HepG2 (cell line): ENCODE data around the gene WNT16. TPM values are rescaled to one million over a fixed set of nuclear protein-coding genes. Genes with fewer than 3 reads are reported as not detected.

ENCODE experiments used
- ATAC-seq: fragments of 200-7000 bp; cut with Tn5 transposase; 3 replicates; pipeline ENCODE4 v1.9.1; 2020; ENCODE audit warnings: mild to moderate bottlenecking, moderate library complexity
- BruUV-seq: library from RNA; stranded (reverse); fragments of 400-500 nt; replicated peaks from 2 replicates; lab custom pipeline; 2021; lab: Mats Ljungman, UMichigan
- CTCF ChIA-PET: fragments of 300-600 bp; formaldehyde crosslinking; extraction: SDS; loops from one replicate; lab custom pipeline; 2021; ENCODE audit warnings: low total read pairs, inconsistent platforms, low intra/inter-chr PET ratio; lab: Yijun Ruan, JAX
- POLR2A ChIA-PET: fragments of 350-600 bp; sonication (Branson Sonifier 250); formaldehyde crosslinking; loops from one replicate; lab custom pipeline; 2020; ENCODE audit warnings: antibody characterized with exemption, inconsistent platforms; lab: Yijun Ruan, JAX
- DNase-seq: peaks from one replicate; pipeline ENCODE4 v3.0.0-alpha.2; 2015; ENCODE audit warnings: low spot score
- FAIRE-seq: peaks from 3 replicates; lab custom pipeline; 2011; peaks lifted over from hg19 to GRCh38; lab: Jason Lieb, UNC
- H2AFZ ChIP-seq: one replicate; pipeline ENCODE4 v1.6.1; 2011; ENCODE audit warnings: low read length, inconsistent platforms
- H3K27ac ChIP-seq: fragments of 300-600 bp; 3 replicates; pipeline ENCODE4 v1.8.0; 2011; ENCODE audit warnings: mixed run types, mild to moderate bottlenecking, mixed read lengths, low read length, inconsistent platforms; ENCODE audit not compliant: insufficient read depth; ENCODE audit errors: extremely low read length
- H3K27me3 ChIP-seq, 2 experiments: fragments of 200-600 bp in 1 of 2; 2 replicates in 1 of 2; 3 replicates in 1 of 2; pipeline versions ENCODE4 v1.6.0 to v1.8.0; 2011; ENCODE audit warnings: low read length in 2 of 2, mild to moderate bottlenecking in 2 of 2, moderate library complexity in 2 of 2, inconsistent platforms in 1 of 2; ENCODE audit not compliant: insufficient read depth in 2 of 2, control insufficient read depth in 1 of 2
- H3K36me3 ChIP-seq, 2 experiments: fragments of 200-600 bp in 1 of 2; replicated peaks in 1 of 2; 2 replicates in 1 of 2; 3 replicates in 1 of 2; pipeline versions ENCODE4 v1.5.1 to v1.8.0; 2011; ENCODE audit warnings: low read length in 2 of 2, inconsistent platforms in 1 of 2; ENCODE audit not compliant: insufficient read depth in 2 of 2, control insufficient read depth in 1 of 2
- H3K4me1 ChIP-seq: 2 replicates; pipeline ENCODE4 v1.5.1; 2012; ENCODE audit warnings: low read length, inconsistent platforms; ENCODE audit not compliant: insufficient read depth
- H3K4me2 ChIP-seq: 2 replicates; pipeline ENCODE4 v1.6.0; 2011; ENCODE audit warnings: low read depth, low read length, inconsistent platforms
- H3K4me3 ChIP-seq, 3 experiments: fragments of 200-600 bp in 1 of 3; sonication (generic), shearing (Covaris generic) in 1 of 3; replicated peaks in 1 of 3; 2 replicates each; pipeline ENCODE4 v1.5.1; 2011 to 2016; ENCODE audit warnings: low read length in 3 of 3, inconsistent platforms in 2 of 3, low read depth in 2 of 3, mild to moderate bottlenecking in 2 of 3, control low read depth in 1 of 3, mixed read lengths in 1 of 3; ENCODE audit not compliant: insufficient read depth in 1 of 3
- H3K79me2 ChIP-seq: one replicate; pipeline ENCODE4 v1.6.1; 2011; ENCODE audit warnings: low read length, inconsistent platforms; ENCODE audit not compliant: insufficient read depth
- H3K9ac ChIP-seq: 2 replicates; pipeline ENCODE4 v1.6.0; 2011; ENCODE audit warnings: mild to moderate bottlenecking, low read depth, low read length, inconsistent platforms; ENCODE audit not compliant: insufficient read depth
- H3K9me3 ChIP-seq: 2 replicates; pipeline ENCODE4 v1.5.1; 2012; ENCODE audit warnings: mild to moderate bottlenecking, low read length
- H4K20me1 ChIP-seq: 2 replicates; pipeline ENCODE4 v1.6.0; 2011; ENCODE audit warnings: inconsistent platforms, mild to moderate bottlenecking, low read length, moderate library complexity; ENCODE audit not compliant: insufficient read depth
- CBX2 ChIP-seq, 2 experiments: fragments of 200-600 bp in 1 of 2; sonication (generic); formaldehyde crosslinking in 1 of 2; IDR thresholded peaks; 2 replicates each; pipeline versions ENCODE4 v1.7.0 to v1.8.1; 2018 to 2022; ENCODE audit warnings: low read depth in 2 of 2, low read length in 1 of 2, mild to moderate bottlenecking in 1 of 2, missing genetic modification reagents in 1 of 2
- KMT2B ChIP-seq: IDR thresholded peaks from 2 replicates; pipeline ENCODE4 v1.6.1; 2016; ENCODE audit warnings: missing genetic modification reagents, missing compliant biosample characterization
- MAFG ChIP-seq: sonication (generic); formaldehyde crosslinking; IDR thresholded peaks from 2 replicates; pipeline ENCODE4 v1.5.1; 2020; ENCODE audit warnings: mild to moderate bottlenecking, missing genetic modification reagents
- MBD4 ChIP-seq: IDR thresholded peaks from 2 replicates; pipeline ENCODE4 v1.6.1; 2012; ENCODE audit warnings: low read length, inconsistent platforms, borderline replicate concordance
- ZNF20 ChIP-seq: sonication (generic); formaldehyde crosslinking; IDR thresholded peaks from 2 replicates; pipeline ENCODE4 v1.4.0; 2020; ENCODE audit warnings: mild to moderate bottlenecking, moderate library complexity, missing genetic modification reagents
- ZNF747 ChIP-seq: sonication (generic); formaldehyde crosslinking; IDR thresholded peaks from 2 replicates; pipeline ENCODE4 v1.8.1; 2023; ENCODE audit warnings: missing genetic modification reagents, mild to moderate bottlenecking, borderline replicate concordance
- in situ Hi-C: cut with HindIII; loops from 2 replicates; pipeline ENCODE4 v1.10.0; 2017; ENCODE audit warnings: low pct_unique_long_range_greater_than_20kb; ENCODE audit not compliant: extremely low pct_ligation_motif_present
- intact Hi-C: fragments of 100-400 bp; cut with micrococcal nuclease; formaldehyde crosslinking; loops from one replicate; pipeline ENCODE4 v1.10.0; 2022; ENCODE audit not compliant: unreplicated experiment
- polyA plus RNA-seq, 8 experiments: library from polyadenylated mRNA; depleted of rRNA in 3 of 8; stranded (reverse) in 7 of 8; unstranded in 1 of 8; fragments of >200 nt; fragmentation: Illumina TruSeq in 4 of 8; extraction: Trizol in 4 of 8; gene quantifications; 2 replicates each; pipeline versions ENCODE4 v1.2.1 to v1.2.3, GENCODE V29; 2011 to 2016; ENCODE audit warnings: low read depth in 4 of 8, missing spikeins in 1 of 8, mixed read lengths in 1 of 8; ENCODE audit not compliant: insufficient read depth in 1 of 8
- total RNA-seq, 5 experiments: library from RNA; depleted of rRNA; stranded (reverse); fragments of >200 nt; fragmentation: Illumina TruSeq; extraction: Trizol; gene quantifications; 2 replicates each; pipeline ENCODE4 v1.2.3, GENCODE V29; 2016; ENCODE audit warnings: low read depth in 1 of 5
- TF ChIP-seq, protein P1 (sequence below): sonication (generic); formaldehyde crosslinking; IDR thresholded peaks from 2 replicates; pipeline ENCODE4 v1.9.0; 2022; ENCODE audit warnings: low read depth, missing genetic modification reagents
- TF ChIP-seq, protein P2 (sequence below): sonication (generic); formaldehyde crosslinking; IDR thresholded peaks from 2 replicates; pipeline ENCODE4 v1.8.0; 2022; ENCODE audit warnings: mild to moderate bottlenecking, missing genetic modification reagents, moderate library complexity
- TF ChIP-seq, protein P3 (sequence below): IDR thresholded peaks from 2 replicates; pipeline ENCODE4 v1.6.1; 2012; ENCODE audit warnings: low read length, improper control_type of control experiment
- TF ChIP-seq, protein P4 (sequence below): IDR thresholded peaks from 2 replicates; pipeline ENCODE4 v1.6.1; 2016; ENCODE audit warnings: low read depth, missing genetic modification reagents, missing compliant biosample characterization
- TF ChIP-seq, protein P5 (sequence below): sonication (generic); formaldehyde crosslinking; IDR thresholded peaks from 2 replicates; pipeline ENCODE4 v1.8.1; 2023; ENCODE audit warnings: missing genetic modification reagents, inconsistent platforms, borderline replicate concordance

WNT16 gene
- total and polyA plus RNA-seq, 2 of the 13 experiments (the other 11 are each of a cell fraction or from before 2014, with no cell fraction given) = not detected

DNA sequence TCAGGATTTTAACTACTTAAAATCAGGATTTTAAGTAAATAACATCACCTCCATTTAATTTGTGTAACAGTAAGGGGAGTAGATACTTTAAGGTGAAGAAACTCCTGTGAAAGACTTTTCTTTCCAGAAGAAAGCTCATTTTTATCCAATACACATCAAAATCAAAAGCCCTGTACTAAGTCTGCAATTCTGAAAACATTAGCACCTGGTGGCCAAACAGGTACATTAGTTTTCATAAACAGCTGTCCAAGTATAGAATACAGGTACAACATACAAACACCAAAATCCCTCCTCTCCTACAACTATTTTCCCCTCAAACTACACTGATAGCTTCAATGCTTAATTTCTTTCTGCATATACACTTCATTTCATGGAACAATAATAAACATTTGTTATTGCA is 44.4 kb downstream of the WNT16 start:
- no peak for DNase-seq
- no peak for FAIRE-seq
- ATAC-seq = peak; percentile 39; the same call in 1 of the 3 replicates
- H3K4me2 ChIP-seq = no peak overlapping the region
- H3K27me3 ChIP-seq = no peaks in the 10 kb centered on the region
- in situ Hi-C loops (no loop called here), intact Hi-C loops (no loop called here)
- no peak overlapping the region for H3K4me3 ChIP-seq
- H3K27ac ChIP-seq = no peak overlapping the region
- H4K20me1 ChIP-seq = no peaks in the 10 kb centered on the region
- H2AFZ ChIP-seq = no peak overlapping the region
- ChIA-PET CTCF (no interaction called here), POLR2A (no interaction called here)
- BruUV-seq = no TSS peak
- no peaks in the 10 kb centered on the region for H3K4me1 ChIP-seq
- no peak overlapping the region for H3K9ac ChIP-seq
- H3K9me3 ChIP-seq = no peaks in the 10 kb centered on the region
- H3K79me2 ChIP-seq = no peaks in the 10 kb centered on the region
- peaks cover 3 to 29% of the 10 kb centered on the region in 2 experiments; a peak in 3 of 5 replicates for H3K36me3 ChIP-seq
- TF ChIP-seq, protein P1, sequence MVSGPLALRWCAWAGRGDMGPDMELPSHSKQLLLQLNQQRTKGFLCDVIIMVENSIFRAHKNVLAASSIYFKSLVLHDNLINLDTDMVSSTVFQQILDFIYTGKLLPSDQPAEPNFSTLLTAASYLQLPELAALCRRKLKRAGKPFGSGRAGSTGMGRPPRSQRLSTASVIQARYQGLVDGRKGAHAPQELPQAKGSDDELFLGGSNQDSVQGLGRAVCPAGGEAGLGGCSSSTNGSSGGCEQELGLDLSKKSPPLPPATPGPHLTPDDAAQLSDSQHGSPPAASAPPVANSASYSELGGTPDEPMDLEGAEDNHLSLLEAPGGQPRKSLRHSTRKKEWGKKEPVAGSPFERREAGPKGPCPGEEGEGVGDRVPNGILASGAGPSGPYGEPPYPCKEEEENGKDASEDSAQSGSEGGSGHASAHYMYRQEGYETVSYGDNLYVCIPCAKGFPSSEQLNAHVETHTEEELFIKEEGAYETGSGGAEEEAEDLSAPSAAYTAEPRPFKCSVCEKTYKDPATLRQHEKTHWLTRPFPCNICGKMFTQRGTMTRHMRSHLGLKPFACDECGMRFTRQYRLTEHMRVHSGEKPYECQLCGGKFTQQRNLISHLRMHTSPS (CRISPR knock-in tag) = no peak
- TF ChIP-seq ZNF747 (CRISPR knock-in tag) (no peak), CBX2 (IDR thresholded peaks at IDR 0.05; ENCODE audit: low read depth, low read length) (no peak), CBX2 (CRISPR knock-in tag; IDR thresholded peaks at IDR 0.05; ENCODE audit: low read depth) (no peak), MBD4 (no peak), MAFG (no peak), ZNF20 (CRISPR knock-in tag) (no peak), KMT2B (CRISPR knock-in tag) (no peak)
- TF ChIP-seq, protein P2, sequence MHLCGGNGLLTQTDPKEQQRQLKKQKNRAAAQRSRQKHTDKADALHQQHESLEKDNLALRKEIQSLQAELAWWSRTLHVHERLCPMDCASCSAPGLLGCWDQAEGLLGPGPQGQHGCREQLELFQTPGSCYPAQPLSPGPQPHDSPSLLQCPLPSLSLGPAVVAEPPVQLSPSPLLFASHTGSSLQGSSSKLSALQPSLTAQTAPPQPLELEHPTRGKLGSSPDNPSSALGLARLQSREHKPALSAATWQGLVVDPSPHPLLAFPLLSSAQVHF = no peak
- TF ChIP-seq, protein P3, sequence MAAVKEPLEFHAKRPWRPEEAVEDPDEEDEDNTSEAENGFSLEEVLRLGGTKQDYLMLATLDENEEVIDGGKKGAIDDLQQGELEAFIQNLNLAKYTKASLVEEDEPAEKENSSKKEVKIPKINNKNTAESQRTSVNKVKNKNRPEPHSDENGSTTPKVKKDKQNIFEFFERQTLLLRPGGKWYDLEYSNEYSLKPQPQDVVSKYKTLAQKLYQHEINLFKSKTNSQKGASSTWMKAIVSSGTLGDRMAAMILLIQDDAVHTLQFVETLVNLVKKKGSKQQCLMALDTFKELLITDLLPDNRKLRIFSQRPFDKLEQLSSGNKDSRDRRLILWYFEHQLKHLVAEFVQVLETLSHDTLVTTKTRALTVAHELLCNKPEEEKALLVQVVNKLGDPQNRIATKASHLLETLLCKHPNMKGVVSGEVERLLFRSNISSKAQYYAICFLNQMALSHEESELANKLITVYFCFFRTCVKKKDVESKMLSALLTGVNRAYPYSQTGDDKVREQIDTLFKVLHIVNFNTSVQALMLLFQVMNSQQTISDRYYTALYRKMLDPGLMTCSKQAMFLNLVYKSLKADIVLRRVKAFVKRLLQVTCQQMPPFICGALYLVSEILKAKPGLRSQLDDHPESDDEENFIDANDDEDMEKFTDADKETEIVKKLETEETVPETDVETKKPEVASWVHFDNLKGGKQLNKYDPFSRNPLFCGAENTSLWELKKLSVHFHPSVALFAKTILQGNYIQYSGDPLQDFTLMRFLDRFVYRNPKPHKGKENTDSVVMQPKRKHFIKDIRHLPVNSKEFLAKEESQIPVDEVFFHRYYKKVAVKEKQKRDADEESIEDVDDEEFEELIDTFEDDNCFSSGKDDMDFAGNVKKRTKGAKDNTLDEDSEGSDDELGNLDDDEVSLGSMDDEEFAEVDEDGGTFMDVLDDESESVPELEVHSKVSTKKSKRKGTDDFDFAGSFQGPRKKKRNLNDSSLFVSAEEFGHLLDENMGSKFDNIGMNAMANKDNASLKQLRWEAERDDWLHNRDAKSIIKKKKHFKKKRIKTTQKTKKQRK = no peak
- TF ChIP-seq, protein P4, sequence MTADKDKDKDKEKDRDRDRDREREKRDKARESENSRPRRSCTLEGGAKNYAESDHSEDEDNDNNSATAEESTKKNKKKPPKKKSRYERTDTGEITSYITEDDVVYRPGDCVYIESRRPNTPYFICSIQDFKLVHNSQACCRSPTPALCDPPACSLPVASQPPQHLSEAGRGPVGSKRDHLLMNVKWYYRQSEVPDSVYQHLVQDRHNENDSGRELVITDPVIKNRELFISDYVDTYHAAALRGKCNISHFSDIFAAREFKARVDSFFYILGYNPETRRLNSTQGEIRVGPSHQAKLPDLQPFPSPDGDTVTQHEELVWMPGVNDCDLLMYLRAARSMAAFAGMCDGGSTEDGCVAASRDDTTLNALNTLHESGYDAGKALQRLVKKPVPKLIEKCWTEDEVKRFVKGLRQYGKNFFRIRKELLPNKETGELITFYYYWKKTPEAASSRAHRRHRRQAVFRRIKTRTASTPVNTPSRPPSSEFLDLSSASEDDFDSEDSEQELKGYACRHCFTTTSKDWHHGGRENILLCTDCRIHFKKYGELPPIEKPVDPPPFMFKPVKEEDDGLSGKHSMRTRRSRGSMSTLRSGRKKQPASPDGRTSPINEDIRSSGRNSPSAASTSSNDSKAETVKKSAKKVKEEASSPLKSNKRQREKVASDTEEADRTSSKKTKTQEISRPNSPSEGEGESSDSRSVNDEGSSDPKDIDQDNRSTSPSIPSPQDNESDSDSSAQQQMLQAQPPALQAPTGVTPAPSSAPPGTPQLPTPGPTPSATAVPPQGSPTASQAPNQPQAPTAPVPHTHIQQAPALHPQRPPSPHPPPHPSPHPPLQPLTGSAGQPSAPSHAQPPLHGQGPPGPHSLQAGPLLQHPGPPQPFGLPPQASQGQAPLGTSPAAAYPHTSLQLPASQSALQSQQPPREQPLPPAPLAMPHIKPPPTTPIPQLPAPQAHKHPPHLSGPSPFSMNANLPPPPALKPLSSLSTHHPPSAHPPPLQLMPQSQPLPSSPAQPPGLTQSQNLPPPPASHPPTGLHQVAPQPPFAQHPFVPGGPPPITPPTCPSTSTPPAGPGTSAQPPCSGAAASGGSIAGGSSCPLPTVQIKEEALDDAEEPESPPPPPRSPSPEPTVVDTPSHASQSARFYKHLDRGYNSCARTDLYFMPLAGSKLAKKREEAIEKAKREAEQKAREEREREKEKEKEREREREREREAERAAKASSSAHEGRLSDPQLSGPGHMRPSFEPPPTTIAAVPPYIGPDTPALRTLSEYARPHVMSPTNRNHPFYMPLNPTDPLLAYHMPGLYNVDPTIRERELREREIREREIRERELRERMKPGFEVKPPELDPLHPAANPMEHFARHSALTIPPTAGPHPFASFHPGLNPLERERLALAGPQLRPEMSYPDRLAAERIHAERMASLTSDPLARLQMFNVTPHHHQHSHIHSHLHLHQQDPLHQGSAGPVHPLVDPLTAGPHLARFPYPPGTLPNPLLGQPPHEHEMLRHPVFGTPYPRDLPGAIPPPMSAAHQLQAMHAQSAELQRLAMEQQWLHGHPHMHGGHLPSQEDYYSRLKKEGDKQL (CRISPR knock-in tag) = no peak
- TF ChIP-seq, protein P5, sequence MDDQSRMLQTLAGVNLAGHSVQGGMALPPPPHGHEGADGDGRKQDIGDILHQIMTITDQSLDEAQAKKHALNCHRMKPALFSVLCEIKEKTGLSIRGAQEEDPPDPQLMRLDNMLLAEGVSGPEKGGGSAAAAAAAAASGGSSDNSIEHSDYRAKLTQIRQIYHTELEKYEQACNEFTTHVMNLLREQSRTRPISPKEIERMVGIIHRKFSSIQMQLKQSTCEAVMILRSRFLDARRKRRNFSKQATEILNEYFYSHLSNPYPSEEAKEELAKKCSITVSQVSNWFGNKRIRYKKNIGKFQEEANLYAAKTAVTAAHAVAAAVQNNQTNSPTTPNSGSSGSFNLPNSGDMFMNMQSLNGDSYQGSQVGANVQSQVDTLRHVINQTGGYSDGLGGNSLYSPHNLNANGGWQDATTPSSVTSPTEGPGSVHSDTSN (CRISPR knock-in tag) = no peak
